ENCODE data around the gene SPATC1L.

Gene SPATC1L

GRCh38 chr21:46168659-46169386, 15.4 kb downstream of the SPATC1L start:
- no peak overlapping the region for H3K4me3 ChIP-seq (ENCODE audit: low read depth, low read length)
- DNase-seq (ENCODE audit: low read depth, low spot score) = no peak
- TF ChIP-seq CTCF (IDR thresholded peaks at IDR 0.05; ENCODE audit: low read depth, low read length) = no peak
- in situ Hi-C loops (cut with HindIII; ENCODE audit: low sequenced_read_pairs) = no loop called here

GRCh38 chr21:46168238-46168637, 16.0 kb downstream of the SPATC1L start:
- no peak for DNase-seq (ENCODE audit: low read depth, low spot score)
- no peak for TF ChIP-seq CTCF (IDR thresholded peaks at IDR 0.05; ENCODE audit: low read depth, low read length)
- in situ Hi-C loops (cut with HindIII; ENCODE audit: low sequenced_read_pairs) = no loop called here
- H3K4me3 ChIP-seq (ENCODE audit: low read depth, low read length) = no peak overlapping the region

GRCh38 chr21:46165098-46165497, 19.2 kb downstream of the SPATC1L start:
- no peak for DNase-seq (ENCODE audit: low read depth, low spot score)
- no peak for TF ChIP-seq CTCF (IDR thresholded peaks at IDR 0.05; ENCODE audit: low read depth, low read length)
- in situ Hi-C loops (cut with HindIII; ENCODE audit: low sequenced_read_pairs) = no loop called here
- H3K4me3 ChIP-seq (ENCODE audit: low read depth, low read length) = no peak overlapping the region

- no peak overlapping the region for H3K4me3 ChIP-seq (ENCODE audit: low read depth, low read length)
- DNase-seq (ENCODE audit: low read depth, low spot score) = no peak
- no peak for TF ChIP-seq CTCF (IDR thresholded peaks at IDR 0.05; ENCODE audit: low read depth, low read length)
- in situ Hi-C loops (cut with HindIII; ENCODE audit: low sequenced_read_pairs) = no loop called here
Observed at GRCh38 chr21:46163380-46163779, 20.9 kb downstream of the SPATC1L start.

- no peak for DNase-seq (ENCODE audit: low read depth, low spot score)
- H3K4me3 ChIP-seq (ENCODE audit: low read depth, low read length) = no peak overlapping the region
- in situ Hi-C loops (cut with HindIII; ENCODE audit: low sequenced_read_pairs) = no loop called here
- no peak for TF ChIP-seq CTCF (IDR thresholded peaks at IDR 0.05; ENCODE audit: low read depth, low read length)
Observed at GRCh38 chr21:46161633-46162592, 22.3 kb downstream of the SPATC1L start.

GRCh38 chr21:46160907-46161632, 23.2 kb downstream of the SPATC1L start:
- TF ChIP-seq CTCF (IDR thresholded peaks at IDR 0.05; ENCODE audit: low read depth, low read length) = no peak
- DNase-seq (ENCODE audit: low read depth, low spot score) = no peak
- in situ Hi-C loops (cut with HindIII; ENCODE audit: low sequenced_read_pairs) = no loop called here
- H3K4me3 ChIP-seq (ENCODE audit: low read depth, low read length) = no peak overlapping the region
